GM10266 (cell line): ENCODE measurements around the gene PLCZ1.

ENCODE experiments used
- DNase-seq: peaks from one replicate; pipeline ENCODE4 v3.0.0; 2012; ENCODE audit errors: extremely low spot score
- CTCF ChIP-seq: IDR thresholded peaks from 2 replicates; pipeline ENCODE4 v1.5.1; 2012; ENCODE audit warnings: mild to moderate bottlenecking, low read depth; ENCODE audit not compliant: control insufficient read depth, insufficient read depth; ENCODE audit errors: missing control alignments

The PLCZ1 gene

GRCh38 chr12:18681818-18682217 lies 56.0 kb downstream of the PLCZ1 start:
- TF ChIP-seq CTCF = no peak
- DNase-seq = no peak

- no peak for TF ChIP-seq CTCF
- DNase-seq = no peak
Measured at GRCh38 chr12:18676996-18677588, 60.7 kb downstream of the PLCZ1 start.

GRCh38 chr12:18676141-18676540 lies 61.7 kb downstream of the PLCZ1 start:
- no peak for TF ChIP-seq CTCF
- DNase-seq = no peak

GRCh38 chr12:18658829-18659228 lies 79.0 kb downstream of the PLCZ1 start:
- TF ChIP-seq CTCF = no peak
- no peak for DNase-seq

GRCh38 chr12:18658179-18658578 lies 79.6 kb downstream of the PLCZ1 start:
- DNase-seq = no peak
- no peak for TF ChIP-seq CTCF

GRCh38 chr12:18655351-18655750 lies 82.5 kb downstream of the PLCZ1 start:
- no peak for TF ChIP-seq CTCF
- no peak for DNase-seq

- no peak for DNase-seq
- TF ChIP-seq CTCF = no peak
Measured at GRCh38 chr12:18653465-18653864, 84.3 kb downstream of the PLCZ1 start.
